GM12891 (cell line): Measurements from ENCODE around the gene ABAT.
A peak's percentile ranks its signal among the peaks of the same experiment; 100 is the strongest.
"Not testable (repeated sequence)": the region's sequence is repeated elsewhere in the genome, so short reads cannot be mapped to it uniquely, and the experiment has no call there.

ENCODE experiments used
- DNase-seq: peaks from one replicate; pipeline ENCODE4 v3.0.0; 2011; ENCODE audit warnings: low spot score; ENCODE audit not compliant: insufficient read length
- FAIRE-seq: peaks from 2 replicates; lab custom pipeline; 2011; peaks lifted over from hg19 to GRCh38; lab: Jason Lieb, UNC
- PAX5 ChIP-seq: IDR thresholded peaks from 2 replicates; pipeline ENCODE4 v1.6.1; 2011; ENCODE audit warnings: low read length, moderate library complexity, mild to moderate bottlenecking; ENCODE audit not compliant: insufficient read depth, severe bottlenecking
- POLR2A ChIP-seq: IDR thresholded peaks from 2 replicates; pipeline ENCODE4 v1.6.1; 2011; ENCODE audit warnings: low read depth, low read length, control low read depth
- POLR2AphosphoS5 ChIP-seq: IDR thresholded peaks from 2 replicates; pipeline ENCODE4 v1.6.1; 2011; ENCODE audit warnings: low read depth, low read length, control low read depth
- POU2F2 ChIP-seq: IDR thresholded peaks from 2 replicates; pipeline ENCODE4 v1.6.1; 2011; ENCODE audit warnings: low read depth, mild to moderate bottlenecking, control low read depth, low read length, moderate library complexity
- SPI1 ChIP-seq: IDR thresholded peaks from 2 replicates; pipeline ENCODE4 v1.6.1; 2011; ENCODE audit warnings: low read depth, low read length, control low read depth
- TAF1 ChIP-seq: IDR thresholded peaks from 2 replicates; pipeline ENCODE4 v1.6.1; 2011; ENCODE audit warnings: low read depth, low read length, control low read depth

The ABAT gene

DNA sequence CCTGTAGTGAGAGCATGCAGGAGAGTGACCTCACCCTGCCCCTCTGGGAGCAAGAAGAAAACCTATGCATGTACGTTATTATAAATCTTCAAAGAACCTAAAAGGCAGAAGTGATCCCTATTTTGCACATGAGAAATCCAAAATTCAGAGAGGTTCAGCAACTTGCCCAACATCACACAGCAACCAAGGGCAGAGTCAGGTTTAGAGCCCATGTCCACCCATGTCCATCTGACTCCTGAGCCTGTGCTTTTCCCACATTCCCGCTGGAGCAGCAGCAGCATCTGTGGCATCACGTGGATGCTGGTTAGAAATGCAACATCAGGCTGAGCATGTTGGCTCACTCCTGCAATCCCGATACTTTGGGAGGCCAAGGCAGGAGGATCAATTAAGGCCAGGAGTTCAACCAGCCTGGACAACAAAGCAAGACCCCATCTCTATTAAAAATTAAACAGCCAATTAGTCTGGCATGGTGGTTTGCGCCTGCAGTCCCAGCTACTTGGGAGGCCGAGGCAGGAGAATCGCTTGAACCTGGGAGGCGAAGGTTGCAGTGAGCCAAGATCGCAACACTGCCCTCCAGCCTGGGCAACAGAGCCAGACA is 26.6 kb upstream of the ABAT start:
- TF ChIP-seq POU2F2 (no peak), TAF1 (no peak), POLR2A (no peak), SPI1 (no peak), PAX5 (no peak), POLR2AphosphoS5 (no peak)
- FAIRE-seq: no peak

DNA sequence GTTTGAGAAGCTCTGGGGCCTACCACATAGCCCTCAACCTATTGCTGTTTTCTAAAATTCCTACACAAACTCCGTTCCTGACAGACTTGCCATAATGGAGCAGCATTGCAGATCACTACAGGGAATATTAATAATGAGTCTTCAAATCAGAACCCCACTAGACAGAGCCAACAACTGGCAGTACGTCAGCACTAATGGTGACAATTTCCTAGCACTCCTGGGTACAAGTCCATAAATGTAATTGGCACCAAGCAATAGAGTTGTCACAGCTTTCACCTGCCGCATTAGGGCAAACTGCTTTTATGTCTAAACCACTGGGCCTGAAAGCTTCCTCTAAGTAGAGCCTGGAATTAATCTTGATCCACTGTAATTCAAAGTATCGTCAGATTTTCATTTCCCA is 25.5 kb upstream of the ABAT start:
- TF ChIP-seq POLR2A (no peak), PAX5 (no peak), POLR2AphosphoS5 (no peak), POU2F2 (no peak)
- no peak for FAIRE-seq
- DNase-seq: no peak

More for the DNA sequence above, 26.6 kb upstream of the ABAT start:
- no peak for DNase-seq

DNA sequence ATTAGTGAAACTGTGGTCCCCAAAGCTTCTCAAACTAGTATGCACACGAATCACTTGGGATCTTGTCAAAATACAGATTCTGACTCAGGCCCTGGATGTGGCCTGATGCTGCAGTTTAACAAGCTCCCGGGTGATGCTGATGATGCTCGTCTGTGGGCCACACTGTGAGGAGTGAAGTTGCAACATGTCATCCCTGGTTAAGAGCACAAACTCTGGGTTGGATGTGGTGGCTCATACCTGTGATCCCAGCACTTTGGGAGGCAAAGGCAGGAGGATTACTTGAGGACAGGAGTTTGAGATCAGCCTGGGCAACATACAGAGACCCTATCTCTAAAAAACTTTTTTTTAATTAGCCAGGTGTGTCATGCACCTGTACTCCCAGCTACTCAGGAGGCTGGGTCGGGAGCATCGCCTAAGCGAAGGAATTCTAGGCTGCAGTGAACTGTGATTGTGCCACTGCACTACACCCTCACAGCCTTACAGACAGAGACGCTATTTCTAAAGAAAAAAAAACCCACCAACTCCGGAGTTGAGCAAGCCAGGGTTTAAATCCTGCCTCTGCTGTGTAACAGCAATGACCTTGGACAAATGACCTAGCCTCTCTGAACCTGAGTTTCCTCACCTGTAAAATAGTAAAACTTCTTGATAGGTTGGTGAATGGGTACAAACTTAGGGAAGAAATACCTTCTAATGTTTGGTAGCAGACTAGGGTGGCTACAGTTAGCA is 24.4 kb upstream of the ABAT start:
- TF ChIP-seq POLR2A (no peak), POU2F2 (no peak), PAX5 (no peak), SPI1 (no peak), TAF1 (no peak), POLR2AphosphoS5 (no peak)
- FAIRE-seq (no peak), DNase-seq (no peak)

DNA sequence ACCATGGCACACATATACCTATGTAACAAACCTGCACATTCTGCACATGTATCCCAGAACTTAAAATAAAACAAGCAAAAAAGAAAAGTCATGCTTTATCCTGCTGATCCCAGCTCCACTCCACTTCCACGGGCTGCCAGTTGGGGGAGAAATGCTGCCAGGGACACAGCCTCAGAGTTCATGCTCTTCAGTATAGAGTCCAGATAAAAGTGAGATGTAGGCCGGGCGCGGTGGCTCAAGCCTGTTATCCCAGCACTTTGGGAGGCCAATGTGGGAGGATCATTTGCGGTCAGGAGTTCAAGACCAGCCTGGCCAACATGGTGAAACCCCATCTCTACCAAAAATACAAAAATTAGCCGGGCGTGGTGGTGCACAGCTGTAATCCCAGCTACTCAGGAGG is 22.5 kb upstream of the ABAT start:
- not testable (repeated sequence) for FAIRE-seq, DNase-seq

DNA sequence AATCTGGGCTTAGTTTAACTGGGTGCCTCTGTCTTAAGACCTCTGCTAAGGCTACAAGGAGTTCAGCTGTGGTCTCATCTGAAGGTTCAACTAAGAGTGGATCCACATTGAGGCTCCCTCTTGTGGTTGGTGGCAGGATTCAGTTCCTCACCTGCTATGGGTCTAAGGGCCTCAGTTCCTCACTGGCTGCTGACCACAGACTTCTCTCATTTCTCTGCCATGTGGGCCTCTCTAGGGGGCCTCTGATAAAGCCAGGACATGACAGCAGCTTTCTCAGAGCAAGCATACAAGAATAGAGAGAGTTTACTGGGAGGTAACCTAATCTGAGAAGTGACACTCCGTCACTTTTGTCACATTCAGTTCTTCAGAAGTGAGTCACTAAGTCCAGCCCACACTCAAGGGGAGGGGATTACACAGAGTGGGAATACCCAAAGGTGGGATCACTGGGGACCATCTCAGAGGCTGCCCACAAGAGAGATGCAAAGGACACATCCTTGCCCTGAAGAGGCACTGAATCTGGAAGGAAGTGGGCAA is 19.2 kb upstream of the ABAT start:
- DNase-seq: no peak
- peak; percentile 97 for TF ChIP-seq SPI1
- TF ChIP-seq POU2F2: peak; percentile 15; the same call in 1 of the 2 replicates
- TF ChIP-seq PAX5: no peak
- no peak for TF ChIP-seq POLR2A
- TF ChIP-seq TAF1: no peak
- FAIRE-seq: peak; percentile 76

DNA sequence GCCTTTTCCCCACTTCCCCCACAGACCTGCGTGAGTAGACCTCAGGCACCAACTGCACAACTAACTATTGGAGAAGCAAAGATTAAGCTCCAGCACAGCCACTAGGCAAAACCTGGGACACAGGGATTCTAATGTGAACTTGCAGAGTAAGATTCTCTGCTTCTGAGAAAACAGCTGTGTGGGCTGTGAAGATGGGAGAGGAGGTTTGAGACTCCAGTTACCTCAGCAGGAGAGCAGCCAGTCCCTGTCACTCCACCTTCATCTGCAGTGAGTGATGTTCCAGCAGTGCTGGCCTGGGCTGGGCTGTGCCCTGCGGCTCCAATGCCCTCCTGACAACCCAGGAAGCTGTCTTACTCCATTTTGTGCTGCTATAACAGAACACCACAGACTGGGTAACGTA is 18.0 kb upstream of the ABAT start:
- no peak for DNase-seq
- TF ChIP-seq PAX5: no peak
- no peak for TF ChIP-seq SPI1
- no peak for TF ChIP-seq POLR2A
- TF ChIP-seq POU2F2: no peak
- TF ChIP-seq POLR2AphosphoS5: no peak
- TF ChIP-seq TAF1: no peak
- no peak for FAIRE-seq

DNA sequence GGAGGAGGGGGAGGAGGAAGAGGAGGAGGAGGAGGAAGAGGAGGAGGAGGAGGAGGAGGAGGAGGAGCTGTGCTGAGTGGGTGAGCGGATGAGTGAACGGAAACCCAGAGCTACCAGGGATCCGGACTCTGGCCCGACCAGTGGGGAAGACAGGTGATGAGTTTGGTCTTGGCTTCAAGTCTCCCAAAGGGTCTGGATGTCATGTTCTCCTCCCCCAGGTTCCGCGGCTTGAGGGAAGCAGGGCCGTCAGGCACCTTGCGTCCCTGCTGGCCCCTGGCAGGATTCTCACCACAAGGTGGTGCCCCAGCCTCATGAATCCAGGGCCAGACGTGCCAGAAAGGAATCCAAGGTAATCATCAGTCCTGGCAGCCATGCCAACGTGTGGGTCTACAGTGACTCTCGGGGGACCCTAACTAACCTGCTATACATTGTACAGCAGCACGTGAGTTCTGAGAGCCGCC is 13.5 kb upstream of the ABAT start:
- TF ChIP-seq POLR2A (no peak), PAX5 (no peak), POU2F2 (no peak), POLR2AphosphoS5 (no peak), TAF1 (no peak), SPI1 (no peak)
- DNase-seq: peak; percentile 44
- peak; percentile 83 for FAIRE-seq

DNA sequence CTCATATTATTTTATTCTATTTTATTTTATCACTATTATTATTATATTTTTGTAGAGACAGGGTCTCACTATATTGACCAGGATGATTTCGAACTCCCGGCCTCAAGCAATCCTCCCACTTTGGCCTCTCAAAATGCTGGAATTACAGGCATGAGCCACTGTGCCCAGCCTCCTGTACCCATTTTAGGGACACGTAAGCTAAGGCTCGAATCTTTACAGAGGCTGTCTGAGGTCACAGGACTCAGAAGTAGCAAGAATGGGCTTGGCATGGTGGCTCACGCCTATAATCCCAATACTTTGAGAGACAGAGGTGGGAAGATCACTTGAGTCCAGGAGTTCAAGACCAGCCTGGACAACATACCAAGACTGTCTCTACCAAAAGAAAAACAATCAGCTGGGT is 12.7 kb upstream of the ABAT start:
- TF ChIP-seq TAF1 (no peak), POLR2A (no peak), POLR2AphosphoS5 (no peak), SPI1 (no peak), PAX5 (no peak), POU2F2 (no peak)
- FAIRE-seq (no peak), DNase-seq (no peak)

DNA sequence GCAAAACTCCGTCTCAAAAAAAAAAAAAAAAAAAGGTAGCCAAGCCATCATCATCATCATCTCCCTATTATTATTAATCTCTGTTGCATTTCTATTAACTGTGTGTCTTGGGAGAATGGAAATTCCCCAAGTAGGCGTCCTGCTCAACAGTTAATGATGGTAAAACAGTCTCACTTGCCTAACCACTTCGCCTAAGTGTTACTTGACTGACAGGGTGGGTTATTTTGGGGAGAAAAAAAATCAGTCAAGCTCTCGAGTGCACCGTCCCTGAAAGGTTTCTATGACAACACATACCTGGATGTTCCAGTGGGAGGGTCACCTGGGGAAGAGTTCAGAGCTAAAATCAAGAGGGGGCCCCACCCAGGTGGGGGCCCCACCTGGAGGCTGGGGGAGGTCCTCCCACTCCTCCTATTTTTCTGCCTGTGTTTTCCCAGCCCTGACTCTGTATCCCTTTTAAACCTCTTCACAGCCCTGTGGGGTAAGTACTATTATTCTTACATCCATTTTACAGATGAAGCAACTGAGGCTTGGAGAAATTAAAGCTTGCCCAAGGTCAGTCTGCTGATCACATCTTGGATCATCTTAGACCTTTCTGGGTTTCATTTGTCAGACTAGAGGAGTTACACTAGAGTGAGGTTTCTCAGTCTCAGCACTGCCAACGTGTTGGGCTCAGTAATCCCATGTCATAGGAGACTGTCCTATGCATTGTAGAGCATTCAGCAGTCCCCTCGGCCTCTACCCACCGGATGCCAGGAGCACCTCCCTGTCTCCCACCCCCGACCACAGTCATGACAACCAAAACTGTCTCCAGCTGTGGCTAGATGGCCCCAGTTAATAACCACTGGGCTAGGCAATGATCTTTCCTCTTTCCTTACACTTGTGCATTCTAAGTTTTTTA is 11.0 kb upstream of the ABAT start:
- no peak for TF ChIP-seq POU2F2
- TF ChIP-seq SPI1: no peak
- no peak for TF ChIP-seq PAX5
- no peak for TF ChIP-seq TAF1
- TF ChIP-seq POLR2A: no peak
- no peak for TF ChIP-seq POLR2AphosphoS5
- no peak for DNase-seq

More for the DNA sequence above, 11.0 kb upstream of the ABAT start:
- FAIRE-seq: no peak
